Measurements from ENCODE around the gene REXO5. TPM values are rescaled to one million over a fixed set of nuclear protein-coding genes. Genes with fewer than 3 reads are reported as not detected.

REXO5 gene
- total and polyA plus RNA-seq, 2 of the 13 experiments (the other 11 are each of a cell fraction or from before 2014, with no cell fraction given), result 5.9 to 13.1 TPM

DNA sequence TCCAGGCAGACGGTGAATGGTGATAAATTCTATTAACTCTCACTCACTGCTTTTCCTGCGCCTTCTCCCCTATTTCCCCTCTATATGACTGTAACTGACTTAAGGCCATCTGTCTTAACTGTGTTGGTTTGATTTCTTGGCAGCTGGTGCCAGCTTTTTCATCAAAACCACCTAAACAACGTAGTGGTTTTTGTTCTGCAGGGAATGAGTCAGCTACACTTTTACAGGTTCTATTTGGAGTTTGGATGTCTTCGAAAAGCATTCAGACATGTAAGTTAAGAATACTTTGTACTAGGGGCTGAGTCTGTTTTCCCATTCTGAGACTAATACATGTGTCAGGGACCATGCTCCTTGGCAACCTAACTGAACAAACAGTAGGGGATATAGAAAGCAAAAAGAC is 8.5 kb downstream of the REXO5 start:
- H3K9me3 ChIP-seq (ENCODE audit: low read length), result no peaks in the 10 kb centered on the region
- ChIA-PET CTCF (ENCODE audit: low intra/inter-chr PET ratio, low total read pairs) (no interaction called here), POLR2A (no interaction called here)
- H3K4me3 ChIP-seq (replicated peaks in 1 of 3; ENCODE audit: insufficient read depth in 1 of 3, low read depth in 2 of 3, low read length in 3 of 3), result no peak overlapping the region
- no peak overlapping the region for H3K4me2 ChIP-seq (ENCODE audit: low read depth, low read length)
- in situ Hi-C loops (cut with HindIII; ENCODE audit: extremely low pct_ligation_motif_present, low pct_unique_long_range_greater_than_20kb), result no loop called here
- DNase-seq (ENCODE audit: low spot score) (no peak), FAIRE-seq (no peak), ATAC-seq (no peak)
- no peak overlapping the region for H2AFZ ChIP-seq (ENCODE audit: low read length)
- no peaks in the 10 kb centered on the region for H4K20me1 ChIP-seq (ENCODE audit: insufficient read depth, low read length)
- no peak overlapping the region for H3K27ac ChIP-seq (ENCODE audit: extremely low read length, insufficient read depth, low read length)
- no peak for TF ChIP-seq NFE2L2 (IDR thresholded peaks at IDR 0.05; ENCODE audit: low read length)
- no peak for TF ChIP-seq ZNF326 (CRISPR knock-in tag; IDR thresholded peaks at IDR 0.05; ENCODE audit: borderline replicate concordance)
- no peak for TF ChIP-seq HNRNPUL1 (IDR thresholded peaks at IDR 0.05; ENCODE audit: low read depth, low read length)
- no peak for TF ChIP-seq ZNF3 (CRISPR knock-in tag; IDR thresholded peaks at IDR 0.05)
- TF ChIP-seq ZNF432 (CRISPR knock-in tag; IDR thresholded peaks at IDR 0.05; ENCODE audit: borderline replicate concordance), result no peak
- no peak for TF ChIP-seq SIX4 (CRISPR knock-in tag; IDR thresholded peaks at IDR 0.05)
- TF ChIP-seq ZNF138 (CRISPR knock-in tag; IDR thresholded peaks at IDR 0.05; ENCODE audit: low read depth), result no peak
- TF ChIP-seq SIN3B (IDR thresholded peaks at IDR 0.05; ENCODE audit: low read length), result no peak
- TF ChIP-seq ZNF350 (CRISPR knock-in tag; IDR thresholded peaks at IDR 0.05; ENCODE audit: borderline replicate concordance, low read depth), result no peak
- TF ChIP-seq ZKSCAN1 (IDR thresholded peaks at IDR 0.05; ENCODE audit: low read length), result no peak
- no peak for TF ChIP-seq ZSCAN29 (CRISPR knock-in tag; conservative IDR thresholded peaks at IDR 0.05)
- no peak for TF ChIP-seq ZNF224 (CRISPR knock-in tag; IDR thresholded peaks at IDR 0.05)
- TF ChIP-seq NFIC (IDR thresholded peaks at IDR 0.05; ENCODE audit: low read length), result no peak
- no peak for TF ChIP-seq KMT2A (CRISPR knock-in tag; IDR thresholded peaks at IDR 0.05)
- TF ChIP-seq, protein P1, sequence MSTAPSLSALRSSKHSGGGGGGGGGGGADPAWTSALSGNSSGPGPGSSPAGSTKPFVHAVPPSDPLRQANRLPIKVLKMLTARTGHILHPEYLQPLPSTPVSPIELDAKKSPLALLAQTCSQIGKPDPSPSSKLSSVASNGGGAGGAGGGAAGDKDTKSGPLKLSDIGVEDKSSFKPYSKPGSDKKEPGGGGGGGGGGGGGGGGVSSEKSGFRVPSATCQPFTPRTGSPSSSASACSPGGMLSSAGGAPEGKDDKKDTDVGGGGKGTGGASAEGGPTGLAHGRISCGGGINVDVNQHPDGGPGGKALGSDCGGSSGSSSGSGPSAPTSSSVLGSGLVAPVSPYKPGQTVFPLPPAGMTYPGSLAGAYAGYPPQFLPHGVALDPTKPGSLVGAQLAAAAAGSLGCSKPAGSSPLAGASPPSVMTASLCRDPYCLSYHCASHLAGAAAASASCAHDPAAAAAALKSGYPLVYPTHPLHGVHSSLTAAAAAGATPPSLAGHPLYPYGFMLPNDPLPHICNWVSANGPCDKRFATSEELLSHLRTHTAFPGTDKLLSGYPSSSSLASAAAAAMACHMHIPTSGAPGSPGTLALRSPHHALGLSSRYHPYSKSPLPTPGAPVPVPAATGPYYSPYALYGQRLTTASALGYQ (CRISPR knock-in tag; IDR thresholded peaks at IDR 0.05), result no peak
- no peak for TF ChIP-seq ZNF644 (CRISPR knock-in tag; IDR thresholded peaks at IDR 0.05; ENCODE audit: low read depth)
- H3K27me3 ChIP-seq (ENCODE audit: control insufficient read depth in 1 of 2, insufficient read depth in 2 of 2, low read length in 2 of 2), result no peaks in the 10 kb centered on the region
- H3K36me3 ChIP-seq (replicated peaks in 1 of 2; ENCODE audit: control insufficient read depth in 1 of 2, insufficient read depth in 2 of 2, low read length in 2 of 2), result peaks cover 0 to 21% of the 10 kb centered on the region in 2 experiments; a peak in 2 of 5 replicates
- H3K79me2 ChIP-seq (ENCODE audit: insufficient read depth, low read length), result no peaks in the 10 kb centered on the region
- no peak overlapping the region for H3K9ac ChIP-seq (ENCODE audit: insufficient read depth, low read depth, low read length)
- no peaks in the 10 kb centered on the region for H3K4me1 ChIP-seq (ENCODE audit: insufficient read depth, low read length)
- no TSS peak for BruUV-seq (replicated peaks)
- intact Hi-C loops (cut with micrococcal nuclease; ENCODE audit: unreplicated experiment), result no loop called here
- WGBS (ENCODE audit: low lambda C conversion rate), result 97% methylated on average over 4 of the region's 4 CpGs

Measured in HepG2 (cell line).